HG03439 (cell line): ENCODE measurements around the gene PGAM2.

Experiments
- ATAC-seq: cut with Tn5 transposase; IDR thresholded peaks from one replicate; pipeline ENCODE4 v1.9.1; 2021; ENCODE audit warnings: mild to moderate bottlenecking, moderate library complexity; ENCODE audit not compliant: unreplicated experiment

Gene PGAM2

GRCh38 chr7:44086627-44087026 is 21.3 kb upstream of the PGAM2 start:
- ATAC-seq, result no peak

GRCh38 chr7:44085546-44085945 is 20.2 kb upstream of the PGAM2 start:
- ATAC-seq, result no peak

GRCh38 chr7:44084701-44085100 is 19.3 kb upstream of the PGAM2 start:
- no peak for ATAC-seq

GRCh38 chr7:44083796-44084195 is 18.4 kb upstream of the PGAM2 start:
- ATAC-seq, result no peak

GRCh38 chr7:44082541-44083207 is 17.3 kb upstream of the PGAM2 start:
- peak; percentile 89 for ATAC-seq

GRCh38 chr7:44081266-44081748 is 15.9 kb upstream of the PGAM2 start:
- no peak for ATAC-seq

GRCh38 chr7:44080686-44081265 is 15.4 kb upstream of the PGAM2 start:
- no peak for ATAC-seq

- ATAC-seq, result no peak
These were observed 14.8 kb upstream of the PGAM2 start for GRCh38 chr7:44080118-44080517.

- no peak for ATAC-seq
These were observed 14.1 kb upstream of the PGAM2 start for GRCh38 chr7:44079331-44080021.

- no peak for ATAC-seq
These were observed 13.2 kb upstream of the PGAM2 start for GRCh38 chr7:44078521-44078920.

- no peak for ATAC-seq
These were observed 12.3 kb upstream of the PGAM2 start for GRCh38 chr7:44077681-44078091.

GRCh38 chr7:44077061-44077460 is 11.7 kb upstream of the PGAM2 start:
- no peak for ATAC-seq

GRCh38 chr7:44076101-44076895 is 10.9 kb upstream of the PGAM2 start:
- no peak for ATAC-seq

- ATAC-seq, result no peak
These were observed 10.1 kb upstream of the PGAM2 start for GRCh38 chr7:44075296-44076075.

- ATAC-seq, result no peak
These were observed 9.0 kb upstream of the PGAM2 start for GRCh38 chr7:44074349-44074695.

- peak; percentile 68 for ATAC-seq
These were observed 8.4 kb upstream of the PGAM2 start for GRCh38 chr7:44073664-44074348.

- ATAC-seq, result no peak
These were observed 7.2 kb upstream of the PGAM2 start for GRCh38 chr7:44072364-44073231.

- ATAC-seq, result no peak
These were observed 6.5 kb upstream of the PGAM2 start for GRCh38 chr7:44071726-44072363.

- no peak for ATAC-seq
These were observed 2.7 kb upstream of the PGAM2 start for GRCh38 chr7:44068054-44068453.
